ENCODE measurements around the gene DSTN. TPM values are rescaled to one million over a fixed set of nuclear protein-coding genes. Genes with fewer than 3 reads are reported as not detected.

DSTN gene
- total RNA-seq, 1 experiment from 2014 or later, result 218 TPM

DNA sequence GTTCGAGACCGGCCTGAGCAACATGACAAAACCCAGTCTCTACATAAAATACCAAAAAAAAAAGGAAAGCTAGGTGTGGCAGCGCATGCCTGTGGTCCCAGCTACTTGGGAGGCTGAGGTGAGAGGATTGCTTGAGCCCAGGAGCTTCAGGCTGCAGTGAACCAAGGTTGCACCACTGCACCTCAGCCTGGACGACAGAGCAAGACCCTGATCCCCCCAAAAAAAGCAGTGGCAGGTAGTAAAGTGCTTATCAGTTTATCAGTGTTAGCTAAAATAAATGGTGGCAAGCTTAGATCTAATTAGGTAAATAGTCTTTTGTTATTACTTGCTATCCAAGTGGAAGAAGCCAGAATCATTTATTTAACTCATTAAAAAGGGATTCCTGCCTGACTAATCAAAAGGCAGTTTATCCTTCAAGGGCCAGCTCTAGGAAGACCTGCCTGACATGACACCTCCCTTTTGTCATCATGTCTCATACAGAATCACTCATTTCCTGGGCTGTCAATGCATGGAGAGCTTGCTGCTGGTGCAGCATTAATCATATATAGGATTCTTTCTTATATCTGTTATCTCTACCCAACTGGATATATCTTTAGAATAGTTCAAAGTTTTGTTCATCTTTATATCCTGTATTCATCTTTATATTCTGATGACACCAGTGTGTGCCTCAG is 9.6 kb downstream of the DSTN start:
- DNase-seq (ENCODE audit: low read depth), result no peak

DNA sequence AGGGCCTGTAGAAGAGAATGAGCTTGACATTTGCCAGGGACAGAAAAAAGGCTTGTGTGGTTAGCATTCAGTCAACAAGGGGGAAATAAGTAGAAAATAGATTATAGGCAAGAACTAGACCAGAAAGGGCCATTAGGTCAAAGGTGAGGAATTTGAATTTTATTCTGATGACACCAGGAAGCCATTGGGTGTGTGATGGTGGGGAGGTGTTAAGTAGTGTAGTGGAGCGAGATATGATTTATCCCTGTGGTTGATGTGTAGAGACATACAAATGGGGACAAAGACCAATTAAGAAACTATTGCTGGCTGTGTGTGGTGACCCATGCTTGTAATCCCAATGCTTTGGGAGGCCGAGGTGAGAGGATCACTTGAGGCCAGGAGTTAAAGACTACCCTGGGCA is 11.0 kb downstream of the DSTN start:
- DNase-seq (ENCODE audit: low read depth), result no peak

DNA sequence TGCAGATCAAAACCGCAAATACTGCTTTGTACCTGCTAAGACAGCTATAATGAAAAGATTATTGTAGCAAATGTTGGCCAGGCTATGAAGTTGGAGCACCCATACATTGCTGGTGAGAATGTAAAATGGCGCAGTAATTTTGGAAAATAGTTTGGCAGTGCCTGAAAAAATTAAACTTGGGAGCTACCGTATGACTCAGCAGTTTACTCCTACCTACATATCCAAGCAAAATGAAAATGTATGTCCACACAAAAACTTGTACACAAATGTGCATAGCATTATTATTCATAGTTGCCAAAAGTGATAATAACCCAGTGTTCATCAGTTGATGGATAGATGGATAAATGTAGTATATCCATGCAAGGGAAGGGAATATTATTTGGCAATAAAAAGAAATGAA is 13.3 kb downstream of the DSTN start:
- no peak for DNase-seq (ENCODE audit: low read depth)

- peak; percentile 75 for DNase-seq (ENCODE audit: low read depth)
Observed at GRCh38 chr20:17584689-17585088, 14.8 kb downstream of the DSTN start.

GRCh38 chr20:17586250-17586649 is 16.4 kb downstream of the DSTN start:
- no peak for DNase-seq (ENCODE audit: low read depth)

DNA sequence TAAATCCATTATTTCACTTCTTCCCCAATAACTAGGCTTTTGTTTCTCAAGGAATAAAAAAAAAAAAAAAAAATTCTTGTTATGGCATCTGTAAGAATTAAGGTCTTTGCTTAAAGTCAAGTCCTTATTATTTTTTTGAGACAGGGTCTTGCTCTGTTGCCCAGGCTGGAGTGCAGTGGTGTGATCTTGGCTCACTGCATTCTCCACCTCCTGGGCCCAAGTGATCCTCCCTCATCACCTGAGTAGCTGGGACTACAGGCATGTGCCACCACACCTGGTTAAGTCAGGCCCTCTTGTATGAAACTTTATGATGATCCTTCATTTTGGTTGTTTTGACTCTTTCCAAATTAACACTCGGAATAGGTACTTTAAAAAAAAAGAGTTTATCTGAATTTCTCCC is 17.3 kb downstream of the DSTN start:
- DNase-seq (ENCODE audit: low read depth), result no peak

GRCh38 chr20:17587824-17588223 is 17.9 kb downstream of the DSTN start:
- no peak for DNase-seq (ENCODE audit: low read depth)

- DNase-seq (ENCODE audit: low read depth), result no peak
Observed at GRCh38 chr20:17589161-17589834, 19.4 kb downstream of the DSTN start.

DNA sequence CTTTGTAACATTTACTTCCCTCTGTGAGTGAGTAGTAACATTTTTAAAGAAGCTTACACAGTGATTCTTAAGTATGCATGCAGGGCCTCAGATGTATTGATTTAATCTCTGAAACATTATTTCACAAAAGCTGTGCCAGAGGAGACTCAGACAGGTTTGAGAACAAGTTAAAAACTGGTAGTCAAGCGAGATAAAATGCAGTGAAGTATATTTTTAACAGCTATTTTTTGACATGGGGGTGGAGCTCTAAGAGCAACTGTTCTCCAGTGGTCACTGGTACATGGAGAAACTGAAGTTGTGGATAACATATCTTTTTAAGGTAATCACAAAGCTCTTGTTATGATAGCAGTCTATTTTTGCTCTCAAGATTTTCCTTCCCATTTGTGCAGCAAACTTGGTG is 20.4 kb downstream of the DSTN start:
- no peak for DNase-seq (ENCODE audit: low read depth)

GRCh38 chr20:17593902-17594301 is 24.0 kb downstream of the DSTN start:
- no peak for DNase-seq (ENCODE audit: low read depth)

- DNase-seq (ENCODE audit: low read depth), result no peak
Observed at GRCh38 chr20:17594443-17594842, 24.6 kb downstream of the DSTN start.

- no peak for DNase-seq (ENCODE audit: low read depth)
Observed at GRCh38 chr20:17595856-17596255, 26.0 kb downstream of the DSTN start.

DNA sequence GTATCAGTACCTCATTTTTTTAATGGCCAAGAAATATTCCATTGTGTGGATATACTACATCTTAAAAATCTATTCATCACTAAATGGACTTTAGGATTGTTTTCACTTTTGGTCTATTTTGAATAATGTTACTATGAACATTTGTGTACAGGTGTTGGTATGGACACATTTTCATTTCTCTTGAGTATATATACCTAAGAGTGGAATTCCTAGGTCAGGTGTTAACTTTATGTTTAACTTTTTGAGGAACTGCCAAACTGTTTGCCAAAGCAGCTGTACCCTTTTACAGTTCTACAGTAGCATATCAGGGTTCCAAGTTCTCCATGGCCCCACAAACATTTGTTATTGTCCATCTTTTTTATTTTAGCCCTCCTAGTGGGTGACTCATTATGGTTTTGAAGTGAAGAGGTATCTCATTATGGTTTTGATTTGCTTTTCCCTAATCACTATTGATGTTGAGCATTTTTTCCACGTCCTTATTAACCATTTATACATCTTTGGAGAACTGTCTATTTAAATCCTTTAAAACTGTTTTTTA is 28.2 kb downstream of the DSTN start:
- DNase-seq (ENCODE audit: low read depth), result peak; percentile 64

- no peak for DNase-seq (ENCODE audit: low read depth)
Observed at GRCh38 chr20:17601957-17602356, 32.1 kb downstream of the DSTN start.

DNA sequence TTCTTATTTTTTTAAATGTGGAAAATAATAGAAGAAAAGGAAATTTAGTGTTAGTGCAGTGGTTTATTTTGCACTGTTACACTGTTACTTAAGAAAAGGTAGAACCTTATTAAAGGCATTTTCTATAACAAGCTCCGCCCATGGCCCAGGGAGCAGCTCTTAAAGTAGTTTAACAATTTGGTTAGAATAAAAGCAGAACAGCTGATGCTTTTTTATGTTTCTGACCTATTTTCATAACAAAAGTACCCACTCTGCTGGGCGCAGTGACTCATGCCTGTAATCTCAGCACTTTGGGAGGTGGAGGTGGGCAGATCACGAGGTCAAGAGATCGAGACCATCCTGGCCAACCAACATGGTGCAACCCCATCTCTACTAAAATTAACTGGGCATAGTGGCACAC is 32.6 kb downstream of the DSTN start:
- no peak for DNase-seq (ENCODE audit: low read depth)

GRCh38 chr20:17605131-17605660 is 35.3 kb downstream of the DSTN start:
- DNase-seq (ENCODE audit: low read depth), result no peak

DNA sequence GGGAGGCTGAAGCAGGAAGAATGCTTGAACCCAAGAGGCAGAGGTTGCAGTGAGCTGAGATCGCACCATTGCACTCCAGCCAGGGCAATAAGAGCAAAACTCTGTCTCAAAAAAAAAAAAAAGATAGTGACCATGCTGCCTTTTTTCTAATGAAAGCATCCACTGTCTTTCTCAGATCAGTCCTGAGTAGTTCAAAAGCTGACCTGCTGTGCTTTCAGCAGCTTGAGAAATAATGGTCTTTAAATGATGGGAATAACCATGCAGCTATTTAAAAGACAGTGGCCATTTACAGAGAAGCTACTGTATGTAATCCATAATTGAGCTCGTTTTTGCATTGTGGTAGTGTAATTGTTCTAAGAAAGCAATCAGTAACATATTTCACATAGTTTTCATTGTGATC is 36.1 kb downstream of the DSTN start:
- no peak for DNase-seq (ENCODE audit: low read depth)

DNA sequence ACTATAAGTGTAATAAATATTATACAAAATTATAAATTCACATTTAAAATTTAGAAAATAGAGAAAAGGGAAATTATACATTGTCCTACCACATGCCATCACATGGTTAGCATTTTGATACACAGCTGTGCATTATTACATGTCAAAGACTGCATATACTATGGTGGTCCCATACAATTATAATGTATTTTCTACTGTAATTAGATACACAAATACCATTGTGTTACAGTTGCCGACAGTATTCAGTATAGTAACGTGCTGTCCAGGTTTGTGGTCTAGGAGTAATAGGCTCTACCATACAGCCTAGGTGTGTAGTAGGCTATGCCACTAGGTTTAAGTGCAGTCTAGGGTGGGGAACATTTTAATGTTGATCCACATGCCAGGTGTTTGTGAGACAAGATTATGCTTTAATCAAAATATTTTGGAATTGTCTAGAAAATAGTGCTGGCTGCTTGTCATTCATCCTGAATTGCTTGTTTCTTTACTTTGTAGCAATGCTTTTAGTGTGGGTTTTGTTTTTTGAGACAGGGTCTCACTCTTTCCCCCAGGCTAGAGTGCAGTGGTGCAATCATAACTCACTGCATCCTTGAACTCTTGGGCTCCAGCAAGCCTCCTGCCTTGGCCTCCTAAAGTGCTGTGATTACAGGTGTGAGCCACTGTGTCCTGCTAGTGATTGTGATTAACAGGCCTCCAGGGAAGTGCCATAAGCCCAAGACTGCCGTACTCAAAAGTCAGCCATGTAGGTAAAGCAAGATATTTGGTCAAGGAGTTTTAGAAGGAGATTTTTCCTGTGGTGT is 39.0 kb downstream of the DSTN start:
- no peak for DNase-seq (ENCODE audit: low read depth)

- DNase-seq (ENCODE audit: low read depth), result no peak
Observed at GRCh38 chr20:17609811-17610377, 40.0 kb downstream of the DSTN start.

- no peak for DNase-seq (ENCODE audit: low read depth)
Observed at GRCh38 chr20:17610566-17611289, 40.9 kb downstream of the DSTN start.

DNA sequence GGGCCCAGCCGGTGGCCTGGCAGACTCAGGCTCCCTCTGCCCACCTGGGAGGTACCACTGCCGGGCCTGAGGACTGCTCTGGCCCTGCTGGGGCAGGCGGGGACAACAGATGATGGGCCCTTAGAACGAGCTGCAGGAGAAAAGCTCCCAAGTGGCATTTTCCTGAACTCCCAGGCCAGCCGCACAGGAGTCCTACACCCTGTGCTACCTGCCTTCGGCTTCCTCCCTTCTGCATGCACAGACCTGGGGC is 41.3 kb downstream of the DSTN start:
- no peak for DNase-seq (ENCODE audit: low read depth)

Measured in LHCN-M2 (cell line).